COLO668 (cell line): ENCODE measurements around the gene C1R.
A peak's percentile ranks its signal among the peaks of the same experiment; 100 is the strongest.

Experiments used
- DNase-seq: peaks from one replicate; lab custom pipeline; 2025; ENCODE audit not compliant: unreplicated experiment; lab: John Stamatoyannopoulos, UW

The C1R gene

DNA sequence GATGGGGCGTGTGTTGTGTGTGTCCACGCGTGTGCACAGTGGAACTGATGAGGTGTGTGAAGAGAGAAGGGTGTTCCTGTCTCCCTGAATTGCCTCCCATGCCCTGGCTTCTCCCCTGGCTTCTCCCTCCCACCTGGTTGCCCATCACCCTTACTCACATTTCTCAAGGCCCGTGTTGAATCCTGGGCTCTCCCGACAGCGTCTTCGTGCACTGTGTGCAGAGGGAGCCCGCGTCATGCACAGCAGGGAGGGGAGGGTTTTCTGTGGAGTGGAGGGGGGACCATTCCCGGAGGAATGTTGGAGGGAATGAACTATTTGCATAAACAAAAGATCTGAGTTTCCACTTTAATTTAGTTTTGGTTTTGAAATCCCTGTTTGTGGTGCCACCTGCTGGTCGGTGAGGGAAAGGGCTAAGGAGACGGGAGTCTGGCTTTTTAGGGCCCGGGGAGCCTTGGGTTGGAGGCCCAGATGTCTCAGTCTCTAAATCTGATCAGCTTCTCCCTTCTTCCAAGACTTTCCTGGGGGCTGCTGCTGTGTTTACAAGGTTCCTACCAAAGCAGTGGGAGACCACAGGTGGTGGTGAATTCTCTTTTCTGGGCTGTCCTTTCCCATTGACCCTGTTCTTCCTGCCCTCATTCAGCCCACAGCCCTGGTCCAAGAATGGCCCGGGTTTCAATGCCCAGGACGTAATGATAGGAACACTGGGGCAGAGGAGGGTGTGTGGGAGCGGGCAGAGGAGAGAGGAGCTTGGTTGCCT lies at the start of gene C1R:
Gene C1R (minus strand): TSS at position 217 of the 757 bp plus-strand sequence. CDS start 57 bp downstream, at position 160.
- peak; percentile 38 for DNase-seq

DNA sequence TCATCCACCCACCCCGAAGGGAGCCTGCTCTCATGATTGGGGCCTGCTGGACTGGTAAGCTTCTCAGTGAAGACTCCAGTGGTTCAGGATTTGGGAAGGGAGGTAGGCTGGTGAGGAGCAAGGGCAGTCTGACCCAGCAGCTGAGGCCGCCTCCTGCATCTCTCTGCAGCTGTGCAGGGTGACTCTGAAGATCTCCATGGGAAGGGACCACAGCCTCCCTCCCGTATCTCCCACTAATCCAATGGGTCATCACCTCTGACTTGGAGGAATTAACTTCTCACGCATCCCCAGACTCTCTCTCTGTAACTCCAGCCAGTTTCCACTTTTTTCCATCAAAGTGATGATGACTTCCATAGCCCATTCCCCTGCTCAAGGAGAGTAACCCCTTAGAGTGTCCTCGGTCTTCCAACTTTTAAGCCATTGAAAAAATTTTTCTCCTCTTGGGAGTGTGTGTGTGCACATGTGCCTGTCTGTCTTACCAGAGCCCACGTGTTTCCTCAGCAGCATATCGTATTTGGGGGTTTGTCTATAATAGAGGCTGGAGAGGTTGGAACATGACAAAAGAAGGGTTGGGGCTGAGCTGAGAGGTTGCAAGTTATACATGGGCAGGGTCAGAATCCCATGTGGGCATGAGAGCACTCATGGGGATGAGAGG lies 49.2 kb upstream of the C1R start:
- DNase-seq = no peak

DNA sequence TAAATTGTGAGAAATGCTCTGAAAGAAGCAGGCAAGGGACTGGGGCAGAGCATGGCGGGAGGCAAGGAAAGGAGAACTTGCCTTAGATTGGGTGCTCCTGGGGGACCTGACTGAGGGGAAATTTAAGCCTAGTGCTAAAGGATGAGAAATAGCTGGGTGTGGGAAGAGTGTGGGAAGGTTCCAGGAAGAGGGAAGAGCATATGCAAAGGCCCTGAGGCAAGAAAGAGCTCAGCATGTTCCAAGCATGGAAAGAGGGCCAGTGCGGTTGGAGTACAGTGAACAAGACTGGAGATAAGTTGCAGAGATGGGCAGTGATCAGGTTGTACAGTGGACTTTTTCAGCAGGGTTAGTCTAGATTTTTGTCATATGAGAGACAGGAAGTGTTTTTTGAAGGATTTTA lies 47.0 kb upstream of the C1R start:
- no peak for DNase-seq

DNA sequence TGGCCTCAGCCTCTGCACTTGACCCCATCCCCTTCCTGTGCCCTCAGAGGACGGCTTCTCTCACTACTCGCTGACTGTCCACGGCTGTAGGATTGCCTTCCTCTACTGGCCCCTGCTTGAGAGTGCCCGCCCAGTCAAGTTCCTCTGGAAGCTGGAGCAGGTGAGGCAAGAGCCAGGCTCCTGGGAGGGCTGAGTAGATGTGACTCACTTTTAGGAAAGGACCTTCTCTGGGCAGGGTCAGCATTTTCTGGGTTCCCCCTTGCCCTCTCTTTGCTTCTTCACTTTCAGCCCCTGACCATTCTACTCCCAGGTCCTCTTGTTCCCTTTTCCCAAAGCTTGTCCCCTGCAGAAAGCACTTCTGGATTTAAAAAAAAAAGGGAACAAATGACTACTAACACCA lies 45.7 kb upstream of the C1R start:
- no peak for DNase-seq

DNA sequence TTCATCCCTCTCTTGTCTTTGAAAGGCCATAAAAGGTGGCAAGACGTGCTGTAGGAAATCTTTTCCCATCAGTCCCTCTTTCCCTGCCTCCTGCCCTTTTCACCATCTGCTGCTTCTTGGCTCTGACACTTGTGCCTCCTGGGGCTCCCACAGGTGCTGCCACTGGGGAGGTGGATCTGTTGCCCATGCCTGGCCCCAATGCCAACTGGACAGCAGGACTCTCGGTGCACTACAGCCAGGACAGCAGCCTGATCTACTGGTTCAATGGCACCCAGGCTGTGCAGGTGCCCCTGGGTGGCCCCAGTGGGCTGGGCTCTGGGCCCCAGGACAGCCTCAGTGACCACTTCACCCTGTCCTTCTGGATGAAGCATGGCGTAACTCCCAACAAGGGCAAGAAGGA lies 44.4 kb upstream of the C1R start:
- no peak for DNase-seq

DNA sequence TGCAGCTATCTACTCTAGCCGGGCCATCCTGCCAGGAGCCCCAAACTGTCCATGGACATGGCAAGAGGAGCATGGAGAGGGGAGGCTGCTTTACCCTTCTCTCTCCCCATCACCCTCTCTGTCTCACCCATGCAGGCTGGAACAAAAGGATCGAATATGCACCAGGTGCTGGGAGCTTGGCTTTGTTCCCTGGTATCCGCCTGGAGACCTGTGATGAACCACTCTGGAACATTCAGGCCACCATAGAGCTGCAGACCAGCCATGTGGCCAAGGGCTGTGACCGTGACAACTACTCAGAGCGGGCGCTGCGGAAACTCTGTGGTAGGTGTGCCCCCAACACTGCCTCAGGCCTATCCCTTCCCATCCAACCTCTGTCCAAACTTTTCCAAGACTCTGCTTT lies 43.8 kb upstream of the C1R start:
- no peak for DNase-seq

DNA sequence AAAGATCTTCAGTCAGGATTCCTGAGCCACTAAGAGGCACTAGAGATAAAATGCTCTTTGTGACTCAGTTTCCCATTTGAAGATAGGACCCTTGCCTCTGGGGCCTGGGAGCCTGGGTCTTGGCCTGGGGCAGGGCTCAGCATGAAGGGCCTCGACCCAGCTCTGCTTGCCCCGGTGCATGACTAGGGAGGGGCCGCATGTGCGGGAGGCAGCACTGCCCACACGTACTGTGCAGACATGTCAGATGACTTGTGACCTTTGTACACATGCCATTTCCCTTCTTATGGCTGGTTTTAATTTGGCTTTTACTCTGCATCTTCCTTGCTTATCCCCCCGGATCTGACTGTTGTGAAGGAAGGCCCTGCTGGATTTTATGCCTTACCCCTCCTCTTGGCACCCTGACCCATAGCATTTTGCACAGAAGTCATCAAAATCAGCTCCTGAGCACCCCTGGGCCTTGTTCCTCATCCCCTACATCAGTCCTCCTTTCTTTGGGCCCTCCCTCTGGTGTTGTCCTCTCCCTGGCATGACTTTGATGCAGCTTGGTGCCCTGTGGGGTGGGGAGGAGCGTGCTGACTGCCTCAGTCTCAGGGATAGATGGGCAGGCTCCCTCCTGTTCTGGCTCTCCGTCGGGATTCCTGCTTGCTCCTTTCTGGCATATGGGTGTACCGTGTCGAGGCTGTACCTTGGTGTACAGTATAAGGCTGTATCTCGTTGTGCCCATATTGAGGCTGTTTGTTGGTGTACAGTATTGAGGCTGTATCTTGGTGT lies 42.3 kb upstream of the C1R start:
- no peak for DNase-seq

DNA sequence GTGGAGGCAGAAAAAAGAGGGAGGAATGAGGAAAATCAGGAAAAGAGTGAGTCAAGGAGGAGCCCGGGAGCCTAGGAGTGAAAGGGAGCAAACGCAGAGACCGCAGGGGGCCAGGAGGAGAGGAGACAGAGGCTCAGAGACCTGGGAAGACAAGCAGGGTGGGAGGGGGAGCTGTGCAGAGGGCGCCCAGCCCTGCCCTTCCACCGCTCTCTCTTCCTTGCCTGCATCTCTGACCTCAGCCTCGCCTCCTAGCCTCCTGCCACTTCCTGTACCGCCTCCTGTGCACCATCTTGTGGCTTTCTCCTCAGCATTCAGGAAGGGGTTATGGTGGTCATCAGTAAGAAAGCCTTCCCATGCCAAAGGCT lies 39.2 kb upstream of the C1R start:
- DNase-seq = no peak

DNA sequence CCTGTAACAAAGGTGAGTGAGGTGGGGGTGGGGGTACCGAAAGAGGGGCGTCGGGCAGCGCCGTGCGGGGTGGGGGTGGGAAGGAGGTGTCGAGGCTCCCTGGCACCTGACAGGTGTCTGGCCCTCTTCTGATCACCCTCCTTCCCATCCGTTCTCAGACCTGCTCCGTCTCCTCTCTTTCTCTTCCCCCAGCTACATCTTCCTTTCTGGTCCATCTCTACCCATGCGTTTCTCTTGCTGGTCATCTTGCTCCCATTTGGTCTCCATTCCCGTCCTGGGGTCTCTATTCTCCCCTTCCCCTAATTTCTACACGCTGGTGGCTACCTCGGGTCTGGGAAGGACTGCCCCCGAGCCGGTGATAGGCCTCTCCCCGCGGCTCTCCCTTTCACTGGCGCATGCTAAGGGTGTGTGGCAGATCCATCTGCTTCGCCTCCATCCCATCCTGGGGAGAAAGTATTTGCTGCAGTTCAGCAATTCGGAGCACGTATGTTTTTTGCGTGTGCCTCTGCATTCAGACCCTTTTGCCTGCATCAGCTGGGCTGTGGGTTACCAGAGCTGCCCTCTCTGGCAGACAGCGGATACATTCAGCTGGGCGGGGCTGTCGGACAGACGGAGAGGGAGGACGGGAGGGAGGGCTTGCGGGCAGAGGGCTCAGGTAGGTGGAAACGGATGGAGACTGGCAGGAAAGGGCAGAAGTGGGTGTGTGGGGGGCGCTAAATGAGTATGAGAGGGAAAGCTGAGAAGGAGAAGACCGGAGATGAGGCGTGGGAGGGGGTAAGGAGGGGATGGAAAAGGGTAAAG lies 38.7 kb upstream of the C1R start:
- peak; percentile 49 for DNase-seq

DNA sequence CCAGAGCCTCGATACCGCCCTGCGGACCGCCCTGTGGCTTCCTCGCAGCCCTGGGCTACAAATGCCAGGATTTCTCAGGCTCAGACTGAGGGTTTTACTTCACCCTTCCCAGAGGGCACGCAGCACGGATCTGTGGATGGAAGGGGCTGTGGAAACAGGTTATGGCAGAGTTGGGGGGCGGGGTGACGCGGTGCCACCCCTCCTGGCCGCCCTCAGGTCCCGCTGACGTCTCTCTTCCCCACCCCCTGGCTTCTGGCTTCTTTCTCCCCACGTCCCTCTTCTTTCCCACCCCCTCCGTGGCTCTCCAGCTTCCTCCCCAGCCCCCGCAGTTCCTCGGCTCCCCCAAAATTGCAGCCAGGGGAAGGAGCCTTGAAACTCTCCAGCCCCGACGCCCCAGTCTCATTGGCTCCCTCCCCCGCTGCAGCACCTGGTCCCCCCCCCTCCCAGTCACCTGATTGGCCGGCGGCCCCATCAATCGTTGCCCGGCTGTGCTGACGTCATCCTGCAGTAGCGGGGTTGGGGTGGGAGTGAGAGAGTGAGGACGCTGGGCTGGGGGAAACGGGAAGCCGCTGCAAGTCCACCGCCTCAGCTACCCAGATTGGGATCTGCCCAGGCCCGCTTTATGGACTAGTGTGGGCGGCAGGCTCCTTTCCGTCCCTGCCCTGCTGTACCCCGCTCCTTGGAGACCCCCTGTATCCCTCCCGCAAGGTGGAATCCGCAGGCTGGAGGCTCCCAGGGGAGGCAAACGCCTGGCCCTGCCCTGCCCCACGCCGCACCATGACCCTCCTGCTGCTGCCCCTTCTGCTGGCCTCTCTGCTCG lies 37.8 kb upstream of the C1R start, which contains the start of gene CLSTN3:
Gene CLSTN3 (plus strand): TSS at position 500 of the 820 bp plus-strand sequence. CDS start 278 bp downstream, at position 778.
- DNase-seq = peak; percentile 74

DNA sequence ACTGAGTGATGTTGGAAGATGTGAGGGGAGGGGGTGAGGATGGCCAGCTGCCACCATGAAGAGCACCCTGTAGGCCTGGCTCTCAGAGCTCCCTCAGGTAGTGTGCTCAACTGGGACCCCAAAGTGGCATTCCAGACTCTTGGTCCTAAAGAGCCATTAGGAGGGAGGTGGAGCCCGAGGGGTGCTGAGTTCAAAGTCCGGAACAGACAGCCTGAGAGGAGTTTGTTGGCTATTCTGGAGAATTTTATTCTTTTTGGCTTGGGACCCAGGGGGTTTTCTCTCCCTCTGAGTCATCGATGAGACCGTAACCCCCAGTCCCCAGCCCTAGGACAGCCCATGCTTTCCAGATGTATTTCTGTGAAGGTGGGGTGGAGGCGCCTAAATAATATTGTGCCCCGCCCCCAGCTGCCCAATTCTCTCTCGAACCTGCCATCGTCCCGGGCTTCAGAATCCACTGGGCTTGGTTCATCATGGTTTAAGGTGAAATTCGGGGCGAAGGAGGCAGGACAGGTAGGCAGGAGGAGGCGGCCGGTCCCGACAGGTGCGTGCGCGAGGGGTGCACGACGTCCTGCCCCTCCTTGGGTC lies 37.1 kb upstream of the C1R start:
- no peak for DNase-seq

DNA sequence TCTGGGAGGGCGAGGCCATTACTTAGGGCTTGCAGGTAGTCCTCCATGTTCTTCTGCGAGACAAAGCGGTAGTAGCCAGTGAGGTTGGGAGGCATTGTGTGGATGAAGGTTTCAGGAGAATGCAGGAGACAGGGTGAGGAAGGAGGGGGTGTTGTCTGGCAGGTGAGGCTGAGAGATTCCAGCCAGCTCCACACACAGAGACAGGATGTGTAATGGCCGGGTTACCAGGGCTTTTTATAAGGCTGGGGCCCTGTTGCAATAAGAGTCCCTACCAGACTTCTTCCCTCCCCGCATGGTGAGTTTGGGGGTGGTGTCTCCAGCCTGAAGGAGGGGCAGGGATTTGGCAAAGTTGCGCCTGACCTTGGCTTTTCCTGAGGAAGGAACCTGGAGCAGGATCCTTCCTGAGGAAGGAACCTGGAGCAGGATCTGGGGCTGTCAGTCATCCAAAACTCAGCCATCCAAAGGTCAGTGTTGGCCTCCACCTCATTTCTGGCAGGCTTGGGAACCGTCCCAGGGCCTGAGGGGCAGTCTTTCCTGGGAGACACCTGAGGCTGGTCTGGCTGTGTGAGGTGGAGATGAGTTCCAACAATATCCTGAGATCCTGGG lies 36.5 kb upstream of the C1R start, which contains the start of gene RBP5:
Gene RBP5 (minus strand): TSS at position 209 of the 606 bp plus-strand sequence. CDS start 114 bp downstream, at position 95.
- DNase-seq = no peak

DNA sequence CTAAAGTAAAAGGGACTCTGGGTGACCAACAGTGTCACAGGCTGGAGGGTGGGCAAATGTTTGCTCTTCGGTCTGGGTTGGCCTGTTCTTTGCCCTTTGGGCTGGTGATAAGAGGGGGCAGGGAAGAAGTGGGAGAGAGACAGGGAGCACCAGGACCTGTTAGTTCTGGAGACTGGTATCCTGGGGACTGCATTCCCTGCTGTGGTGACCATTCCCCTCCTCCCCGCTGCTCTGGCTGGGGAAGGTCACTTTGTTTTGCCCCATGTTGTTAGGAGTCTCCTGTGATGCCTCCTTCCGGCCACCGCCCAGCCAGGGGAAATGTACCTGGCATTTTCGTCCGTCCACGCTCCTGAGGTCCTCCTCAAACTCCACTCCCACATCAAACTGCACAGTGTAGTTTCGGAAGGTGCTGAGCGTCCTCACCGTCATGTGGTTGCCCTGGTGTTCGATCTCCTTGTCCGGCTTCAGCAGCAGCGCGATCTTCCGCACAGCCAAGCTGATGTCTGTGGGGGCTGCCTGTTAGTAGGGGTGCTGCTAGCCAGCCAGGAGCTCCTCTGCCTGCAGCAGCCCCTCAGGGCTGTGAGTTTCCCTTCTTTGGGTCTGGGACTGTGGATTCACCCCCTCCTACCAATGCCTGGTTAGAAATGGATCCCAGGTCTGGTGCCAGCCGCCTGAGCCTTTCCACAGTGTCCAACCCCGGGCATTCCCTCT lies 35.8 kb upstream of the C1R start:
- DNase-seq = no peak

DNA sequence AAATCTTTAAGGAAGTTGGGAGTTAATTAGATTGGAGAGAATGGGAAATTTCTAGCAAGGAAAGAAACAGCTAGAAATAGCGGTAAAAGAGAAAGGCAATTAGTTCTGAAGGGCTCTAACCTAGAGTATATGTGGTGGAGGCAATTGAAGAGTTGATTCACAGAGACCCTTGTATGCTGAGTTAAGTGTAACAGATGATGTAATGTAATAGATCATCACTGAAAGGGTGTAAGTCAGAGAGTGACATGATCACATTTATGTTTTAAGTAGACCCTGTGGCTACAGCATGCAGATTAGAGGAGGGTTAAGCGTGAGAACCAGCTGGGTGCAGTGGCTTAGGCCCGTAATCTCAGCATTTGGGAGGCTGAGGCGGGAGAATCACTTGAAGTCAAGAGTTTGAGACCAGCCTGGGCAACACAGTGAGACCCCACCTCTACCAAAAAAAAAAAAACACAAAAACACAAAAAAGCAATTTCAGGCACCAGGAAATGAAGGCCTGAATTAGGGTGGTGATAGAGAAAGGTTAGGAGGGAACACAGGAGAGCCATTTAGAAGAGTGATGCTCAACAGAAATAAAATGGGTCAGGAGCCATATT lies 33.5 kb upstream of the C1R start:
- DNase-seq = no peak

DNA sequence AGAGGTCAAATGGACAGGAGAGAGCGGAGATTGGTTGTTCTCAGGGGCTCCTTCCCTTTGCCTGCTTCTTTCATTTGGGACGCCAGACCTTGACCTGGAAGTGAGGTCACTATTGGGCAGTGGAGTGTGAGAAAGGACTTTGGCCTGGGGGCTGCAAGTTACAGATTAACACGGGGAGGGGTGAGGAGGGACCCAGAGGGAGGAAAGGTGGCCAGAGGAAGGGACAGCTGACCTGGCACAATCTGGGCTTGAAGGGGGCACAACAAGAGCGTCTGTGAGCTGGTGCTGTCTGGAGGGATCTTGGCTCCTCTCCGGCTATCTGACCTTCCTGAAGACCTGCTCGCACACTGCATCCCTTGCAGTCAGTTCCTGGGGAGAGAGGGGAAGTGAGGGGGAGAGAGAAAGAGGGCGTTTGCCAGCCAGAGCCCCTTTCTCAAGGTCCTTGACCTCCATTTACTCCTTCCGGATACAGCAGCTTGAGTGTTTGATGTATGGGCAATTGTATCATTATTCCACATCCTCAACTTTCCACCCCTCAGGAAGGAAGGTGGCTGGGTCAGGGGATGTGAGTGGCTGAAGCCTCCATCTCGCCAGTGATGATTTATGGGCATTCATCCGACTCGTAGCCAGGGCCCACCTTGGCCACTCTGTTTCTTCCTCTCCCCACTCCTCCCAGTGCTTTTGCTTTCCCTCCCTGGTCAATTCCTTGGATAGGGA lies 31.7 kb upstream of the C1R start:
- DNase-seq = no peak

DNA sequence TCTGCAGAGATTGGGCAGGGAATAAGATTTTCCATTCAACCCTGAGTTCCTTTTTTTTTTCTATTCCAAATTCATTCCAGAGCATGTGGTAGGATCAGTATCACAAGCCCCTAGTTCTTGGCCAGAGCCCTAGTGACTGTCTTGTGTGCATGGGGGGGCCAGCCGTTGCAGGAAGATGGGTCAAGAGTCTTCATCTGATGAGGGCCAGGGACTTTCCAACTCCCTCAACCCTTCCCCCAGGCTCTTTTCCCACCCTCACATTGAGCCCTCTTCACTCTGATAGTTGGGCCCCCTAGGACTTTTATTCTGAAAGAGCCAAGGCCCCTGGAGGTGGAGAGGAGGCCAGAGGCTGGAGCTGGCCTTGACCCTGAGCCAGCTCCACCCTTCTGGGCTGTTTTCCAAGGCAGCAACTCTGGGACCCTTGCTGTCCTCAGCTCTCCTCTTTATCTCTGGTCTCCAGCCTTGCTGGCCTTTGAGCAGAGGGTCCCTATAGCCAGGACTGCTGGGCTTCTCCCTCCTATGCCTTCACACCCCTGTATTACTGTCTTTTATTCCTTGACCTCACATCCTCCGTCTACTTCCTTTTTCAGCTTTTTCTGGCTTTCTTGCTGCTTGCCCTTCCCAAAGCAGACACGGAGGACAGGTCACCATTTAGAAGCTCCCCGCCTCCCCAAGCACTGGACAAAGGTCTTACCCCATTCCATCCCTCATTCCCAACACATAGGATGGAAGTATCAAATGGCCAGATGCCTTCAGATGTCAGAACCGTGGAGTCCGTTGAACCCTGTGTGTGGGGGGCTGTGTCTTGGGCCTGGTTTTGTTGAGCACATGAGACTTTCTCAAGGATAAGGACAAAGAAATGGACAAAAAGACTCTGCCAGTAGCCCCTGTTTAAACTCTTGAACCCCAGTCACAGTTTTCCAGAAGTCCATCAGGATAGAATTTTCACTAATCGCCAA lies 30.8 kb upstream of the C1R start:
- no peak for DNase-seq

DNA sequence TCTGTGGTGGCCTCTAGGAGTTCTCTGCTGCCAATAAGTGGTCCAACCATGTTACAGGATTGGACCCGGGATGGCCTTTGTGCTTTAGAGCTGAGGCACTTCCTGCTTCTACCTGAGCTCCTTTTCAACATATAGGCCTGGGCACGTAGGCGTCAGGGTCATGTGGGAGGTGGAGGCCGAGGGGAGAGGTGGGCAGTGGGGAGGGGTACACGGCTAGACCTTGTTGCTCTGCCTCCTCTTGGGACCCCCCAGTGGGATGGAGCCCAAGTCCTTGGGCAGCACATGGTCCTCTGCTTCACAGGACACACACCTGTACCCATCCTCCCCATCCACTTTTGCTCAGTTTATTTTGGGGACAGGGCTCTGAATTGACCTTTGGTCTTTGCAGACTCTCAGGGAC lies 29.1 kb upstream of the C1R start:
- no peak for DNase-seq
